CD4-positive, alpha-beta T cell (primary cell): Measurements from ENCODE around the gene RGL1. TPM values are rescaled to one million over a fixed set of nuclear protein-coding genes. Genes with fewer than 3 reads are reported as not detected.

Source experiments
- ATAC-seq: fragments of 200-7000 bp; cut with Tn5 transposase; one replicate; pipeline ENCODE4 v1.10.0; 2022; ENCODE audit warnings: mild to moderate bottlenecking; ENCODE audit not compliant: poor library complexity
- CTCF ChIA-PET: fragments of 350-600 bp; sonication (Branson Sonifier 250); formaldehyde crosslinking; loops from one replicate; lab custom pipeline; 2021; ENCODE audit warnings: antibody characterized with exemption, inconsistent platforms; lab: Charles Lee
- POLR2A ChIA-PET: fragments of 350-600 bp; sonication (Branson Sonifier 250); formaldehyde crosslinking; loops from one replicate; lab custom pipeline; 2021; ENCODE audit warnings: antibody characterized with exemption, inconsistent platforms; lab: Charles Lee
- DNase-seq, 14 experiments: peaks; one replicate each; pipeline ENCODE4 v3.0.0-alpha.2; 2013 to 2020; ENCODE audit warnings: mixed read lengths in 2 of 14
- H3K27ac ChIP-seq, 2 donors: one replicate each; pipeline versions ENCODE4 v1.5.1 to v1.7.0; 2013; ENCODE audit warnings: low read length in 2 of 2, low read depth in 1 of 2, mild to moderate bottlenecking in 1 of 2
- H3K27me3 ChIP-seq, 2 experiments: 1 replicate in 1 of 2; 2 replicates in 1 of 2; pipeline versions ENCODE4 v1.6.1 to v1.7.0; 2013; ENCODE audit warnings: low read length in 2 of 2, control low read depth in 1 of 2, mild to moderate bottlenecking in 1 of 2, moderate library complexity in 1 of 2; ENCODE audit not compliant: insufficient read depth in 2 of 2, control insufficient read depth in 1 of 2
- H3K36me3 ChIP-seq: one replicate; pipeline ENCODE4 v1.6.1; 2013; ENCODE audit warnings: low read length, control low read depth; ENCODE audit not compliant: insufficient read depth
- H3K4me1 ChIP-seq: one replicate; pipeline ENCODE4 v1.6.1; 2013; ENCODE audit warnings: low read length, control low read depth; ENCODE audit not compliant: insufficient read depth
- H3K4me3 ChIP-seq: one replicate; pipeline ENCODE4 v1.5.1; 2013; ENCODE audit warnings: mild to moderate bottlenecking, low read length, moderate library complexity
- H3K9me3 ChIP-seq, 2 experiments: 1 replicate in 1 of 2; 2 replicates in 1 of 2; pipeline versions ENCODE4 v1.6.1 to v1.7.0; 2013; ENCODE audit warnings: low read length in 2 of 2, mild to moderate bottlenecking in 2 of 2, control low read depth in 1 of 2, moderate library complexity in 1 of 2; ENCODE audit not compliant: control insufficient read depth in 1 of 2, insufficient read depth in 1 of 2
- H3K27ac Mint-ChIP-seq: one replicate; pipeline ENCODE4 v1.8.0; 2020; ENCODE audit warnings: mixed read lengths
- H3K27me3 Mint-ChIP-seq: one replicate; pipeline ENCODE4 v1.8.0; 2021; ENCODE audit warnings: mixed read lengths
- H3K36me3 Mint-ChIP-seq: one replicate; pipeline ENCODE4 v1.8.0; 2021; ENCODE audit warnings: low read depth, mixed read lengths
- H3K4me1 Mint-ChIP-seq: one replicate; pipeline ENCODE4 v1.8.0; 2021; ENCODE audit warnings: low read depth, mixed read lengths
- H3K4me3 Mint-ChIP-seq: one replicate; pipeline ENCODE4 v1.8.0; 2020; ENCODE audit warnings: mild to moderate bottlenecking, mixed read lengths
- H3K9me3 Mint-ChIP-seq: one replicate; pipeline ENCODE4 v1.8.0; 2020; ENCODE audit warnings: mixed read lengths
- CTCF ChIP-seq: fragments of 200-600 bp; IDR thresholded peaks from one replicate; pipeline ENCODE4 v1.8.0; 2022; ENCODE audit warnings: antibody characterized with exemption, mild to moderate bottlenecking
- intact Hi-C, 2 experiments: fragments of 100-400 bp; cut with DNase I in 1 of 2; cut with micrococcal nuclease in 1 of 2; formaldehyde crosslinking; loops; one replicate each; pipeline versions ENCODE4 v1.15.1 to v1.9.0; 2023 to 2025; cut with DNase I, micrococcal nuclease
- total RNA-seq, 174 experiments: library from RNA in 2 of 174; stranded (reverse) in 2 of 174; gene quantifications; one replicate each; pipeline ENCODE4 v1.2.3 and lab custom pipeline; 2021 to 2026

The RGL1 gene
- total RNA-seq, 2 experiments from 2014 or later, result 1.2 to 1.8 TPM

- intact Hi-C loops, result no loop called here
- H3K27ac ChIP-seq, result no peak overlapping the region
- POLR2A ChIA-PET, result no interaction called here
- no peak for DNase-seq
- no peaks in the 10 kb centered on the region for H3K9me3 Mint-ChIP-seq
- no peak for ATAC-seq
- no peaks in the 10 kb centered on the region for H3K27me3 Mint-ChIP-seq
- H3K4me3 ChIP-seq, result no peak overlapping the region
- no peak for TF ChIP-seq CTCF
- H3K36me3 Mint-ChIP-seq, result no peaks in the 10 kb centered on the region
- no peaks in the 10 kb centered on the region for H3K36me3 ChIP-seq
- no peaks in the 10 kb centered on the region for H3K9me3 ChIP-seq
- no peaks in the 10 kb centered on the region for H3K27me3 ChIP-seq
- H3K27ac Mint-ChIP-seq, result no peak overlapping the region
- H3K4me3 Mint-ChIP-seq, result no peak overlapping the region
- H3K4me1 ChIP-seq, result no peaks in the 10 kb centered on the region
- no peaks in the 10 kb centered on the region for H3K4me1 Mint-ChIP-seq
- CTCF ChIA-PET, result no interaction called here
Measured at GRCh38 chr1:183941001-183941400, 136.1 kb downstream of the RGL1 start.

- Mint-ChIP-seq H3K36me3 (no peaks in the 10 kb centered on the region), H3K9me3 (no peaks in the 10 kb centered on the region), H3K4me1 (no peaks in the 10 kb centered on the region), H3K27ac (no peak overlapping the region), H3K4me3 (no peak overlapping the region), H3K27me3 (no peaks in the 10 kb centered on the region)
- intact Hi-C loops, result no loop called here
- ChIA-PET POLR2A (no interaction called here), CTCF (interaction anchor here (0.6 to 0.7 kb wide), 2 partner anchors 139 to 363 kb away, joined by 3 read pairs; no protein-coding TSS in a partner anchor)
- Histone ChIP-seq H3K27ac (no peak overlapping the region), H3K4me1 (no peaks in the 10 kb centered on the region), H3K36me3 (no peaks in the 10 kb centered on the region), H3K27me3 (no peaks in the 10 kb centered on the region), H3K4me3 (no peak overlapping the region), H3K9me3 (no peaks in the 10 kb centered on the region)
- no peak for TF ChIP-seq CTCF
- ATAC-seq (no peak), DNase-seq (no peak)
Measured at GRCh38 chr1:183942933-183943693, 138.2 kb downstream of the RGL1 start.

GRCh38 chr1:183945428-183946319 is 140.8 kb downstream of the RGL1 start:
- no peaks in the 10 kb centered on the region for H3K36me3 Mint-ChIP-seq
- ATAC-seq, result no peak
- Histone ChIP-seq H3K36me3 (no peaks in the 10 kb centered on the region), H3K4me1 (no peaks in the 10 kb centered on the region), H3K4me3 (no peak overlapping the region), H3K9me3 (no peaks in the 10 kb centered on the region), H3K27ac (no peak overlapping the region), H3K27me3 (no peaks in the 10 kb centered on the region)
- H3K4me1 Mint-ChIP-seq, result no peaks in the 10 kb centered on the region
- no peaks in the 10 kb centered on the region for H3K27me3 Mint-ChIP-seq
- no peak overlapping the region for H3K27ac Mint-ChIP-seq
- no peak for DNase-seq
- ChIA-PET POLR2A (no interaction called here), CTCF (no interaction called here)
- H3K4me3 Mint-ChIP-seq, result no peak overlapping the region
- intact Hi-C loops, result no loop called here
- peaks cover 2% of the 10 kb centered on the region for H3K9me3 Mint-ChIP-seq
- no peak for TF ChIP-seq CTCF
